K562 (cell line): ENCODE measurements around the gene RERE.

Source experiments
- BRD4 ChIP-seq: fragments of 200-600 bp; sonication (generic); IDR thresholded peaks from 2 replicates; pipeline ENCODE4 v1.6.1; 2017; ENCODE audit warnings: inconsistent platforms
- RBM25 ChIP-seq: fragments of 200-400 bp; formaldehyde crosslinking; IDR thresholded peaks from 2 replicates; pipeline ENCODE4 v1.6.1; 2018; ENCODE audit warnings: low read length, low read depth, moderate library complexity; ENCODE audit not compliant: severe bottlenecking
- SIN3A ChIP-seq, 2 experiments: fragments of 150-350 bp in 1 of 2; IDR thresholded peaks; 2 replicates each; pipeline ENCODE4 v1.6.1; 2011 to 2016; ENCODE audit warnings: borderline replicate concordance in 2 of 2, low read depth in 2 of 2, low read length in 2 of 2, mild to moderate bottlenecking in 2 of 2, moderate library complexity in 2 of 2; ENCODE audit not compliant: control insufficient read depth in 1 of 2
- USF2 ChIP-seq: sonication (generic); formaldehyde crosslinking; IDR thresholded peaks from 2 replicates; pipeline ENCODE4 v1.5.0; 2020; ENCODE audit warnings: missing genetic modification reagents
- ZBTB49 ChIP-seq: sonication (generic); formaldehyde crosslinking; IDR thresholded peaks from 2 replicates; pipeline ENCODE4 v1.8.0; 2022; ENCODE audit warnings: missing genetic modification reagents, mild to moderate bottlenecking, borderline replicate concordance
- ZBTB8A ChIP-seq: fragments of 450-650 bp; IDR thresholded peaks from 2 replicates; pipeline ENCODE4 v1.6.1; 2018; ENCODE audit warnings: mild to moderate bottlenecking, moderate library complexity; ENCODE audit not compliant: partially characterized antibody
- TF ChIP-seq, protein P1 (sequence below): sonication (generic); formaldehyde crosslinking; IDR thresholded peaks from 2 replicates; pipeline ENCODE4 v1.8.0; 2022; ENCODE audit warnings: mild to moderate bottlenecking, missing genetic modification reagents
- TF ChIP-seq, protein P2 (sequence below), 3 experiments: IDR thresholded peaks in 2 of 3; conservative IDR thresholded peaks in 1 of 3; 2 replicates each; pipeline ENCODE4 v1.5.1; 2011 to 2012; ENCODE audit warnings: low read length in 3 of 3, mild to moderate bottlenecking in 3 of 3, control low read depth in 2 of 3, improper control_type of control experiment in 1 of 3, inconsistent platforms in 1 of 3, low read depth in 1 of 3, mixed read lengths in 1 of 3, moderate library complexity in 1 of 3; ENCODE audit not compliant: insufficient read depth in 2 of 3

GRCh38 chr1:8747879-8748825 is 69.3 kb downstream of the RERE start:
- TF ChIP-seq ZBTB8A (no peak), RBM25 (no peak), USF2 (CRISPR knock-in tag) (no peak), BRD4 (no peak), SIN3A (IDR thresholded peaks at IDR 0.05; ENCODE audit: borderline replicate concordance in 2 of 2, control insufficient read depth in 1 of 2, low read depth in 2 of 2, low read length in 2 of 2) (no peak), ZBTB49 (no peak)
- TF ChIP-seq, protein P1, sequence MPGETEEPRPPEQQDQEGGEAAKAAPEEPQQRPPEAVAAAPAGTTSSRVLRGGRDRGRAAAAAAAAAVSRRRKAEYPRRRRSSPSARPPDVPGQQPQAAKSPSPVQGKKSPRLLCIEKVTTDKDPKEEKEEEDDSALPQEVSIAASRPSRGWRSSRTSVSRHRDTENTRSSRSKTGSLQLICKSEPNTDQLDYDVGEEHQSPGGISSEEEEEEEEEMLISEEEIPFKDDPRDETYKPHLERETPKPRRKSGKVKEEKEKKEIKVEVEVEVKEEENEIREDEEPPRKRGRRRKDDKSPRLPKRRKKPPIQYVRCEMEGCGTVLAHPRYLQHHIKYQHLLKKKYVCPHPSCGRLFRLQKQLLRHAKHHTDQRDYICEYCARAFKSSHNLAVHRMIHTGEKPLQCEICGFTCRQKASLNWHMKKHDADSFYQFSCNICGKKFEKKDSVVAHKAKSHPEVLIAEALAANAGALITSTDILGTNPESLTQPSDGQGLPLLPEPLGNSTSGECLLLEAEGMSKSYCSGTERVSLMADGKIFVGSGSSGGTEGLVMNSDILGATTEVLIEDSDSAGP (CRISPR knock-in tag): no peak
- TF ChIP-seq, protein P2, sequence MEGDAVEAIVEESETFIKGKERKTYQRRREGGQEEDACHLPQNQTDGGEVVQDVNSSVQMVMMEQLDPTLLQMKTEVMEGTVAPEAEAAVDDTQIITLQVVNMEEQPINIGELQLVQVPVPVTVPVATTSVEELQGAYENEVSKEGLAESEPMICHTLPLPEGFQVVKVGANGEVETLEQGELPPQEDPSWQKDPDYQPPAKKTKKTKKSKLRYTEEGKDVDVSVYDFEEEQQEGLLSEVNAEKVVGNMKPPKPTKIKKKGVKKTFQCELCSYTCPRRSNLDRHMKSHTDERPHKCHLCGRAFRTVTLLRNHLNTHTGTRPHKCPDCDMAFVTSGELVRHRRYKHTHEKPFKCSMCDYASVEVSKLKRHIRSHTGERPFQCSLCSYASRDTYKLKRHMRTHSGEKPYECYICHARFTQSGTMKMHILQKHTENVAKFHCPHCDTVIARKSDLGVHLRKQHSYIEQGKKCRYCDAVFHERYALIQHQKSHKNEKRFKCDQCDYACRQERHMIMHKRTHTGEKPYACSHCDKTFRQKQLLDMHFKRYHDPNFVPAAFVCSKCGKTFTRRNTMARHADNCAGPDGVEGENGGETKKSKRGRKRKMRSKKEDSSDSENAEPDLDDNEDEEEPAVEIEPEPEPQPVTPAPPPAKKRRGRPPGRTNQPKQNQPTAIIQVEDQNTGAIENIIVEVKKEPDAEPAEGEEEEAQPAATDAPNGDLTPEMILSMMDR (IDR thresholded peaks at IDR 0.05 in 2 of 3, conservative IDR thresholded peaks at IDR 0.05 in 1 of 3; ENCODE audit: insufficient read depth in 2 of 3, low read depth in 1 of 3, low read length in 3 of 3): no peak
